KOPT-K1 (cell line): ENCODE measurements around the gene SNX24.

Experiments used
- H3K27ac ChIP-seq: fragments of 200-600 bp; sonication (generic); 2 replicates; pipeline ENCODE4 v1.5.1; 2016; ENCODE audit warnings: antibody characterized with exemption, mild to moderate bottlenecking, low read depth, low read length; ENCODE audit not compliant: poor library complexity, severe bottlenecking
- H3K36me3 ChIP-seq: fragments of 200-600 bp; sonication (generic); 2 replicates; pipeline ENCODE4 v1.5.1; 2017; ENCODE audit warnings: antibody characterized with exemption, mild to moderate bottlenecking, low read length, moderate library complexity; ENCODE audit not compliant: insufficient read depth
- H3K9me3 ChIP-seq: fragments of 200-600 bp; sonication (generic); 2 replicates; pipeline ENCODE4 v1.5.1; 2017; ENCODE audit warnings: antibody characterized with exemption, low read length, mild to moderate bottlenecking; ENCODE audit not compliant: insufficient read depth, poor library complexity, severe bottlenecking

Gene SNX24

DNA sequence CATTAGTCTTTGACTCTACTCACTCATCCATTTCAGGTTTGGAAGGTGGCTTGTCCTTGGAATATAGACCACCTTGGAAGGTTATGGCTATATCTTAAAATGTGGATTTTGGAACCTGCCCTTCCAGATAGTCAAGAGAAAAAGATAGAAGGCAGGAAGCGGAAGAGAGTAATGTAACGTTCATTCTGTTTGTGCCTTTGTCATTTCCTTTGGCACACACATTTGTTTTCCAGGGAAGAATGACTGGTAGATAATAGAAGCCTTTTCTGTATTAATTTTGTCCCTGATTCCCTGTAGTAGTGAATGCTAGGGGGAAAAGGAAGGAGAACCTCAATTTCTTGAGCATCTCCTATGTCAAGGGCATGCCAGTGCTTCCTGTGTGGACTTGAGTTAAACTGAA lies 136.4 kb downstream of the SNX24 start:
- no peaks in the 10 kb centered on the region for H3K36me3 ChIP-seq
- no peak overlapping the region for H3K27ac ChIP-seq
- no peaks in the 10 kb centered on the region for H3K9me3 ChIP-seq

DNA sequence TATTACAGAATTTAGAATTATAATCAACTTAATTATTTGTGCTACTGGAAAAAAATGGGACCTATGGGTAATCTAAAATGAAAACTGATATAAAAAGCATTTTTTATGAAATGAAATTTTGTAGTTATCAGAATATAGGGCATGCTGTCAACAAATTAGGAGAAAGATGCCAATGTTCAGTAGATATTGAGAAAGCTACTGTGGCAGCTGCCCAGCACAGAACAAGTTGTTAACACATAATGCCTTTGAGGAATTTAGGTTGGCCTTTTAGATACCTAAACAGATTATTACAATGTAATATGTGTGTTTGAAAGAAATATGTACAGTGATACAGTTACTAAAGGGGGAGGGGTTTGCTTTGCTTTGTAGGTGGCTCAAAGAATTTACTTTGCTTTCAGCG lies 137.0 kb downstream of the SNX24 start:
- Histone ChIP-seq H3K27ac (no peak overlapping the region), H3K9me3 (no peaks in the 10 kb centered on the region), H3K36me3 (no peaks in the 10 kb centered on the region)

DNA sequence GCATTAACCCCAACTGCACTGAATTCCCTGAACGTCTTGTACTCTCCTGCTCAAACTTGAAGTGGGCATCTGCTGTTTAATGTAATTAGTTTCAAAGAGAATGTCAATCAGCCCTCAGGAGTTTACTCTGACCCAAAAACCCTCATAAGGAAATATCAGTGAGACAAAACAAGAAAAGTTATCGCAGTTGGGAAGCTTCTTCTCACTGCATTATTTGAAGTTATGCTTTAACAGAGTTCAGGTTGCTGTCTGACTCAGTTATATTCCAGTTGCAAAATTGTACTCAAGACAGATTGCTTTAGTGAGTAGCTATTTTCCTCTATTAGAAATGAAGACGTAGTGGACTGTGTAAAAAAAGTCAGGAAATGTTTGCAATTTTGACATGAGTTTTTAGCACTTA lies 139.0 kb downstream of the SNX24 start:
- no peak overlapping the region for H3K27ac ChIP-seq
- no peaks in the 10 kb centered on the region for H3K36me3 ChIP-seq
- no peaks in the 10 kb centered on the region for H3K9me3 ChIP-seq

DNA sequence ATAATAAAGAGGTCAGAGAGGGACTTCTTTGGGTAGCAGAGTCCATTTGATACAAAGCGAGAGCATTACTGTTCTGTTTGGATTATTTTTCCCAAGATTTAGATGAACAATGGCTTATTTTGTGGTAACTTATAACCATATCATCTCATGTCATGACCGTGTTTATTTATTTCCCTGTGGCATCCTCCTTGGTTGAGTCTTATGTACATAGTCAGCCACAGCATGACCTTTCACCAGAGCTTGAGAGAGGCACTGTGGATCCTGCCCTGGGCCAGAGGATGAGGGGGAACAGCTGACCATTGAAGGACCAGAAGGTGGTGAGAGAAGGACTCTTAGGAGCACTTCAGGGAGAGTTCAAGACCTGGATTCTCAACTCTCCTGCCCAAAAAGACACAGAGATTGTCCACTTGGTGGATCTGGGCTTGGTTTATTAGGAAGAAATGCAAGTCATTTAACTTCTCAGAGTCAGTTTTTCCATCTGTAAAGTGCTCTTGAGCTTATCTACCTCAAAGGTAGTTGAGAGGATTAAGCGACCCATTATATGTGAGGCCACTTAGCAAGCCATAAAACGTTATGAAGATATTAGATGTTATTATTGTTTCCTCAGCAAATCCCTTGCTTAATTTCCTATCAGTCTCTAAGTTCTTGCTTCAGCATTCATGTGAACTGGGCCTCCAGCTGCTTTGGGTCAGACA lies 139.7 kb downstream of the SNX24 start:
- no peaks in the 10 kb centered on the region for H3K36me3 ChIP-seq
- no peaks in the 10 kb centered on the region for H3K9me3 ChIP-seq
- no peak overlapping the region for H3K27ac ChIP-seq

DNA sequence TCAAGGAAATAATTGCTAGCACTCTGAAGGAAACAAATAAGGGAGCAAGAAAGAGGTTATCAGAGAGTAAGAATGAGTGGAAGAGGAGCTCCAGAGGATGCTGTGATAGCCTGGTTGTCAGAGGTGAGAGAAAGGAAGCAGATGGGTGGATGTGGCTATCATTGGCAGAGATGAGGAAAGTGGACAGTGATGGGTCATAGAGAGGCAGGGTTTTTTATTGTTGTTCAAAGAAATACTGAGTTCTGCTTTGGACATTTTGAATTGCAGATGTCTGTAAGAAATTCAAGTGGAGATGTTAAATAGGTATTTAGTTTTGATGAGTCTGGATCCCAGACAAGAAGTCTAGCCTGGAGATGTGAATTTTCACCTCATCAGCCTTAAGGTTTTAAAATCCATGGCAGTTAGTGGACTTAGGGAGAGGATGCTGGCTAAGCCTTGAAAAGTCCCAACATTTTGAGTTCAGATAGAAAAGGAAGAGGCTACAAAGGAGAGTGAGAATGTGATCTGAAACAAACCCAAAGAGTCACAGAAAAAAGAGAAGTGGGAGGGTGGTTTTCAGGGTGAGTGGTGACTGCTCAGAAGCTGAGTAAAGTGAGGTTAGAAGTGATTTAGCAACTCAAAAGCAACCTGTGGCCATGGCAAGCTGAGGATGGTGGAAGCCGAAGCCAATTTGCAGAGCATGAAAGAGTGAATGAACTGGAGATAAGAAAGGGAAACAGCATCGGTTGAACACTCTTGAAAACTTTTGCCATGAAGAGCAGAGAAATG lies 140.7 kb downstream of the SNX24 start:
- no peaks in the 10 kb centered on the region for H3K36me3 ChIP-seq
- no peaks in the 10 kb centered on the region for H3K9me3 ChIP-seq
- H3K27ac ChIP-seq, result no peak overlapping the region

DNA sequence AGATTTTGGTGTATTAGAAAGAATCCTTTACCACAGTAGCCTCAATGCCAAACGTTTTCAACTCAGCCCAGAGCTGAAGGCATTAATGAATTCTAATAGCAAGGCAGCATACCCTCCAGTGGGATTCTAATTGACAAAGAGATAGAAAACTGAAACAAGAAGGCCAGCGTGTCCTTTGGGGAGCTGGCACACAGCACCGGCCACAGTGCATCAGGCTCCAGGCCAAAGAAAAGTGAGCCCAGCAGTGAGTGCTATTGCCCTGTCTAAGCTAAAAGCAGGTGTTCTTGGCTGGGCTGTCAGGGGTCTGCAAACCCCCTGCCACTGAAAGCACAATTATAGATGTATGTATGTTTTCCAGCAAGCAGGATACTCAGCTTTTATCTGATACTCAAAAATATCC lies 150.7 kb downstream of the SNX24 start:
- H3K36me3 ChIP-seq, result no peaks in the 10 kb centered on the region
- H3K27ac ChIP-seq, result no peak overlapping the region
- H3K9me3 ChIP-seq, result no peaks in the 10 kb centered on the region

DNA sequence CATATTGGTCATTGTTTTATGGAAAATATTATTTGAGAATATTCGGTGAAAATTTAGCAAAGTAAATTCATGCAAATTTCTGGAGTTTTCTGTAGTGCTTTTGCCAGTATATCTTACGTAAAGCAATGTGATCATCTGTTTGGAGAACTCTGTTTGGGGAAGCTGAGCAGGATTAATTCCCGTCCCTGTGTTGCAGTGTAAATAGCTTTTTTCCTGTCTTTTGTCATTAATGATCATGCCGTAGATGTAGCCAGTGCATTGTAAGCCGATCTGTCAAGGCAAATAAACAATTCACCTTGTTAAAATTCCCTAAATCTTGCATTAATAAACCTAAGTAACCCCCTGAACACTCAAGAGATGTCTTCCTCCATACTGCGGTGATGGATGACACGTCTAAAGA lies 151.9 kb downstream of the SNX24 start:
- Histone ChIP-seq H3K27ac (no peak overlapping the region), H3K9me3 (no peaks in the 10 kb centered on the region), H3K36me3 (no peaks in the 10 kb centered on the region)

DNA sequence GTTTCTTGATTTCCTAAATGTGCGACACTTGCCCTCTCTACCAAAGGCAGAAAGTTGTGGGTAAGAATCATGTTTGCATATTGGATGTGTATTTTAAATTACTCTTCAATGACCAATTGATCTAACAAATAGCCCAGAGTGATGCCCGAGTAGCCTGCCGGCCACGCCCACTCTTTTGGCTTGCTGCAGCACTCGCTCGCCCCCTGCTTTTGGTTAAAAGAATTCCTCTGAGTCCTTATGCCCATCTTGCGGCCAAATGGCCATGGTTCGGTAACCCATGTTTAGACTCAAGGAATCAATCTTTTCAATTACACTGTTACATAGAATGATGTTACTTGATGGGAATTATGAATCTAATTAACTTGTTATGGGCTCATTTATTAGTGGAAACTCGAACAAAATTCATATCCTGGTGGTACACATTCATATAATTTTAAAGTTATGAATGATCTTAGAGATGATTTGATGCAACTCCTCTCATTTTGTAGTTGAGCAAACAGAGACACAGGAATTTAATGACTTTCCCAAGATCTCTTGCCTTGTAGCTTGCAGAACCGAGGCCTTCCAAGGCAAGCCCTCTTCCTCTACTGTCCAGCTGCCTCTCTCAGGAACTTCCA lies 154.6 kb downstream of the SNX24 start:
- no peak overlapping the region for H3K27ac ChIP-seq
- H3K36me3 ChIP-seq, result no peaks in the 10 kb centered on the region
- no peaks in the 10 kb centered on the region for H3K9me3 ChIP-seq

DNA sequence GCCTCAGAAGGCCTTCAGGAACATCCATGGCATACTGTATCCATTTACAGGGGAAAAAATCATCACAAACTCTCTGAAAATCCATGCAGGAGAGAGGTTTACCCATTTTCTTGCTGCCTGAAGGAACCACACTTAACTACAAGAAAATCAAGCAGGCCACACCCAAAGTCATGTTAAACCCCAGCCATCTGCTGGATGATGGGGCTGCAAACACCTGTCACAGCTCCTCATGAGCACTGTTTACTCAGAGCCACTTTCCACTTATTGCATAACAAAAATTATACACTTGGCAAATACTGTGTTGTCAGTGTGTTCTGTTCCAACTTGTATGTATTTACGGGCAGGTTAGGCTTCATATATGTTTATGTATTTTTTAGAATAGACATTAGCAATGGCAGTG lies 155.3 kb downstream of the SNX24 start:
- Histone ChIP-seq H3K27ac (no peak overlapping the region), H3K36me3 (no peaks in the 10 kb centered on the region), H3K9me3 (no peaks in the 10 kb centered on the region)

DNA sequence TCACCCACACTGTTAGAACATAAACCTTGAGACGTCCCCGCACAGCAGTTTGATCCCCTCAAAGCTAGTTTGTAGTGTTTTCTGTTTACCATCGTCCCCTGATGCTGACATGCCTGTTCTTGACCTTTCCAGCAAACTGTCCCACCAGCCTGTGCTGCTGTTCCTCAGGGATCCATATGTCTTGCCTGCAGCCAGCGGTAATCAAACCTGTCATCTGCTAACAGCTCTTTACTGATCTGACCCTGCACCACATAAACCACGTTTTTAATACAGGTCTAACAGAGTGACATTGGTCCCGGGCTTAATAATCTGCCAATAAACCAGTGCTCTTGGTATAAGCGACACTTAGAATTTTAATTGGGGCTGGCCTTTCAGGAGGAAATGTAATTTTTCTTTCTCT lies 156.4 kb downstream of the SNX24 start:
- Histone ChIP-seq H3K27ac (no peak overlapping the region), H3K36me3 (no peaks in the 10 kb centered on the region)

DNA sequence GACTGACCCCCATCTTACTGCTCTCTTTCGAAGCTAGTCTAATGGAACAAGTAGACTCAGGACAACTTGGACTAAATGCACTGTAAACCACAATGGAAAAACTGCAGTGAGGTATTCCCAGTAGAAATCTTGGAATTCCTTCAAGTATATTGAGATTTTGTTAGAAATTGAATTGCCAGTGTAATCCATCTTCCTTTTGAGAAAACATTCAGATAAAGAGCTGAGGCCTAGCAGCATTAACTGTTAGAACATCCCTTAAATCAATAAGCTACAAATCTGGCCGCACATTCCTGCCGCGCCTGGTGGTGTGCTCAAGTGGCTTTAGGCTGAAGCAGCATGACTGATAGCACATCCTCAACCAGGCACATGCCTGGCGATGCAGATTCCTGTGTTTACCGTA lies 161.8 kb downstream of the SNX24 start:
- H3K36me3 ChIP-seq, result no peaks in the 10 kb centered on the region

More for the DNA sequence above, 156.4 kb downstream of the SNX24 start:
- H3K9me3 ChIP-seq, result no peaks in the 10 kb centered on the region

DNA sequence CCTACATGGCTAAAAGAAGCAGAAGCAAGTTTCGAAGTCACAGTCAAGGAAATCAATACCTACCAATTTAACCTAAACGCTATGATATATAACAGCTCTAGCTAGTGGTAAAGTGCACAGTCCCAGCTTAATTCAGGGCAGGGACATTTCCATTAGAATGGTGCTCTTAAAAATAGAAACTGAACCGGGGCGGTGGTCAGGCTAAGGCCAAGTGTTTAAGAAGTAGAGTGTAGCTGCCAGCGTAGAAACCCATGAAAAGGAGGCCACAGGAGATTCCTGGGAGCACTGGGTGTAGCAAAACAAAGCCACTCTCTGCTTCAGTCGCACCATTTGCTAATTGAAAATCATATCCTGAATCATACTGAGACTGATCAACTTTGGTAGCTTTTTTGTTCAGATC lies 162.3 kb downstream of the SNX24 start:
- H3K36me3 ChIP-seq, result no peaks in the 10 kb centered on the region
- no peak overlapping the region for H3K27ac ChIP-seq
- H3K9me3 ChIP-seq, result no peaks in the 10 kb centered on the region

More for the DNA sequence above, 161.8 kb downstream of the SNX24 start:
- H3K27ac ChIP-seq, result no peak overlapping the region
- H3K9me3 ChIP-seq, result no peaks in the 10 kb centered on the region

DNA sequence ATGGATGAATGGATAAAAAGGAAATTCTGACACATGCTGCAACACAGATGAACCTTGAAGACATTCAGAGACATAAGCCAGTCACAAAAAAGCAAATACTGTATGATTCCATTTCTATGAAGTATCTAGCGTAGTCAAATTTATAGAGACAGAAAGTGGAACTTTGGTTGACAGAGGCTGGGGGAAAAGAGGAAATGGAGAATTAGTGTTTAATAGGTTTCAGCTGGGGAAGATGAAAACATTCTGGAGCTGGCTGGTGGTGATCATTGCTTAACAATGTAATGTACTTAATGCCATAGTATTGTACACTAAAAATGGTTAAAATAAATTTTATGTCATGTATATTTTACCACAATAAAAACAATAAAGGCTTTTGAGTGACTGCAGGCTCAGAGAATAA lies 166.9 kb downstream of the SNX24 start:
- Histone ChIP-seq H3K27ac (no peak overlapping the region), H3K36me3 (no peaks in the 10 kb centered on the region), H3K9me3 (peaks cover 4% of the 10 kb centered on the region)

DNA sequence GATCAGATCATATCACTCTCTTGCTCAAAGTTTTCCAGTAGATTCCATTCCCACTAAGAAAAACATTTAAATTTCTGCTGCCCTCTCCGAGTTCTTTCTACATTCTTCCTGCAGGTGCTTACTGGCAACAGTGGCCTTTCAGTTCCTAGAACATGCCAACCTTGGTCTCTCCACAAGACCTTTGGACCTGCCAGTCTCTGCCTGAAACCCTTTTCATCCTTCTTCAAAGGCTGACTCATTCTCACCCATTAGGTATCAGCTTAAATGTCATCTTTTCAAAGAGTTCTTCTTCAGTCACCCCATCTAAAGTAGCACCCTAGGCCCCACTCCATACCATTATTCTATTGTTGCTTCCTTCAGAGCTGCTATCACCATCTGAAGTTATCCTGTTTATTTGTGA lies 169.3 kb downstream of the SNX24 start:
- peaks cover 4% of the 10 kb centered on the region for H3K9me3 ChIP-seq
- no peaks in the 10 kb centered on the region for H3K36me3 ChIP-seq
- H3K27ac ChIP-seq, result no peak overlapping the region

DNA sequence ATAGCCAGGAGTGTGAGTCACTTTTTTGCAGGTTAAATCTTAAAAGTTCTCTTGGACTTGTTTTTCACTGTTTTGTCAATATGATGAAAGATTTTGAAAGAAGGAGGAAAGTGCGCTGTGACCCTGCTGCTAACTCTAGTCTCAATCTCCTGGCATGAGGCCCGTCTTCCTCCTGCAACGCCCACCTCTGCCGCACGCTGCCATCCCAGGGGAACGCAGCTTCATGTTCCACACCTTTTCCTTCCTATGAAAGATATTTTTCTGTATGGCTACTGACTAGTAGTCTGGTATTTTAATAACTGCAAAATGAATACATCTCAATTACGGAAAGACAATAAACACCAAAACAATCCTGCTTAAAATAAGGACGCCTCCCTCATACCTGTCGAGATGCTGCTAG lies 182.8 kb downstream of the SNX24 start:
- H3K36me3 ChIP-seq, result no peaks in the 10 kb centered on the region
- no peak overlapping the region for H3K27ac ChIP-seq
- H3K9me3 ChIP-seq, result no peaks in the 10 kb centered on the region
